Measurements from ENCODE around the gene SMYD2.

SMYD2 gene

DNA sequence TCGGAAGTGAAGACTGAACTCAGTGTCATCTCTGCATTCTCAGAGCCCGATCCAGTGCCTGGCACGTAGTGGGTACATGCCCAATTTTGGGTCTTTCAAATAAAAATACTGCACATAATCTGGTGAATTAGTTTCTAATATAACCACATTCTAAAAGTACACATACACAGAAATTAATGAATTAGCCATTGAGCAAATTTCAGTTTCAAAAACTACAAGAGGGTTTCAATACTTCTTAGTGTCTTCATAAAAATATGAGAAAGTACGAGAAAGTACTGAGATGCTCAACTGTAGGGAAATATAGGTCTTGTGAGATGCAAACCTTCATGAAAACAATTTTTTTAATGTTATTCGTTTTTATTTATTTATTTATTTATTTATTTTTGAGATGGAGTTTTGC, 86.9 kb downstream of the SMYD2 start:
- no peak overlapping the region for H3K4me3 ChIP-seq (ENCODE audit: low read depth, low read length)
- TF ChIP-seq, protein P1, sequence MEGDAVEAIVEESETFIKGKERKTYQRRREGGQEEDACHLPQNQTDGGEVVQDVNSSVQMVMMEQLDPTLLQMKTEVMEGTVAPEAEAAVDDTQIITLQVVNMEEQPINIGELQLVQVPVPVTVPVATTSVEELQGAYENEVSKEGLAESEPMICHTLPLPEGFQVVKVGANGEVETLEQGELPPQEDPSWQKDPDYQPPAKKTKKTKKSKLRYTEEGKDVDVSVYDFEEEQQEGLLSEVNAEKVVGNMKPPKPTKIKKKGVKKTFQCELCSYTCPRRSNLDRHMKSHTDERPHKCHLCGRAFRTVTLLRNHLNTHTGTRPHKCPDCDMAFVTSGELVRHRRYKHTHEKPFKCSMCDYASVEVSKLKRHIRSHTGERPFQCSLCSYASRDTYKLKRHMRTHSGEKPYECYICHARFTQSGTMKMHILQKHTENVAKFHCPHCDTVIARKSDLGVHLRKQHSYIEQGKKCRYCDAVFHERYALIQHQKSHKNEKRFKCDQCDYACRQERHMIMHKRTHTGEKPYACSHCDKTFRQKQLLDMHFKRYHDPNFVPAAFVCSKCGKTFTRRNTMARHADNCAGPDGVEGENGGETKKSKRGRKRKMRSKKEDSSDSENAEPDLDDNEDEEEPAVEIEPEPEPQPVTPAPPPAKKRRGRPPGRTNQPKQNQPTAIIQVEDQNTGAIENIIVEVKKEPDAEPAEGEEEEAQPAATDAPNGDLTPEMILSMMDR (conservative IDR thresholded peaks at IDR 0.05; ENCODE audit: low read depth, low read length) = no peak
- DNase-seq (ENCODE audit: low read depth) = no peak

DNA sequence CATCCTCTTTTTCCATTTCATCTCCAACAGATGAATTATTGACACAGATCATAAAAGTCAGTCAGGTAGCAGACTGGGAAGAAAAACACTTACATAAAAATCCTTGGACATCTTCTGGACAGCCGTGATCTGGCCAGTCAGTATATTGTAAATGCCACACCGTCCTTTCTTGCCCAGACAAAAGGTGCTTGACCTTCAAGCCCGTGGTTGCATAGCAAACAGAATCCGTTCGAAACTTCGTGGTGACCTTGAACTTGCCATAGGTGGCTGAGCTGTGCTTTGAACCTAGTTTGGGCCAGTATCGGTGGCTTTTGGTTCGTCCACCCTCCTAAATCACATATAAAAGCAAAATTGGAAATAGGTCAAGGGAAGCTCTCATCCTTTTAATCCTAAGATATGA, 88.4 kb downstream of the SMYD2 start:
- no peak overlapping the region for H3K4me3 ChIP-seq (ENCODE audit: low read depth, low read length)
- no peak for DNase-seq (ENCODE audit: low read depth)
- TF ChIP-seq, protein P1 (conservative IDR thresholded peaks at IDR 0.05; ENCODE audit: low read depth, low read length) = no peak

DNA sequence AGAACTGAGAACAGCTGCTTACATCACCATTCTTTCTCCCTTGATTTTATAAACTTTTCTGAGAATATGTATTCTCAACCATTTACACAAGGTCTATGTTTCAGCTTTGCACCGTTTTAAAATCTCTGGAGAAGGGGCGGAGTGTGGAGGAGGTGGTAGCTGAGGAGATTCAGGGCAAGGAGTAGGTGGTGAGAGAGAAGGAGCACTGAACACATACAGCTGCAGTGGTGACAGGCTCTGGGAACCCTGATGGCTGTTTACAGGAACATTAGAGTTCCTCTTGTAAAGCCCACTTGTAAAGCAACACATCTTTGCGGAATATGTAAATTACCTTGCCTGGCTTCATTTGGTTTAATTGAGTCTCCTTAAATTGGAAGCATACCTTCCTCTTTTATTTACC, 89.7 kb downstream of the SMYD2 start:
- H3K4me3 ChIP-seq (ENCODE audit: low read depth, low read length) = no peak overlapping the region
- DNase-seq (ENCODE audit: low read depth) = no peak
- TF ChIP-seq, protein P1 (conservative IDR thresholded peaks at IDR 0.05; ENCODE audit: low read depth, low read length) = no peak

DNA sequence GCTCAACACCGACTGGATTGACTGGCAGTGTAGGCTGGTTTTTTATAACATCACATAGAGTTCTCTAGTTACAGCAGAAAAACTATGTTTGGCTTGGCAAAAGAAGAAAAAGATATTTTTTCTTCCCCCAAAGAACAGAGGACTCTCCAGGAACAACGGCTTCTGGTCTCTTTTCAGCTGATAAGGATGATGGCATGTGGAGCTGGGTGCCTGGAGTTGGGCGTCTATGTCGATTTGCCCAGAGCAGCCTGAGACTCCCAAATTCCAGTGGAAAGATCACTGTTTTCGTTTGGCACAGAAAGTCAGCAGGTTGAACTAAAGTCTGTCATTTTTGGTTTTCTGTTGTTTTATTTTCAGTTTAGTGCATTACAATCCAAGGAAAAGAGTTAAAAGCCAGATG, 91.1 kb downstream of the SMYD2 start:
- no peak overlapping the region for H3K4me3 ChIP-seq (ENCODE audit: low read depth, low read length)
- peak; percentile 47 for DNase-seq (ENCODE audit: low read depth)
- TF ChIP-seq, protein P1 (conservative IDR thresholded peaks at IDR 0.05; ENCODE audit: low read depth, low read length) = no peak

DNA sequence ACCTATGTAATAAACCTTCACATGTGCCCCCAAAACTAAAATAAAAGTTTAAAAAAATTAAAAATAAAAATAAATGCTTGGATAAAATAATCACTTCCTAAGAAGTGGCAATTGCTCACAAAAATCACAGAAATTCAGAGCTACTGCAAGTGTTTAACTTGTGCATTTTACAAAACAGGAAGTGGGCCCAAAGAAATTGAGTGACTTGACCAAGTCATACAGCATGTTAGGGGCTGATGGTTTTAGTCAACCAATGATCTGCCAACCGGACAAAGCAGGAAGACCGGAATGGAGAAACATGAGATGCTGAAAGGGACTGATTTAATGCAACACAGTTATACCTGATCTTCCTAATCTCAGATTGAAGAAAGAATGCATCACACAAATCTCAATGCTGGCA, 96.5 kb downstream of the SMYD2 start:
- no peak overlapping the region for H3K4me3 ChIP-seq (ENCODE audit: low read depth, low read length)
- TF ChIP-seq, protein P1 (conservative IDR thresholded peaks at IDR 0.05; ENCODE audit: low read depth, low read length) = no peak
- no peak for DNase-seq (ENCODE audit: low read depth)

DNA sequence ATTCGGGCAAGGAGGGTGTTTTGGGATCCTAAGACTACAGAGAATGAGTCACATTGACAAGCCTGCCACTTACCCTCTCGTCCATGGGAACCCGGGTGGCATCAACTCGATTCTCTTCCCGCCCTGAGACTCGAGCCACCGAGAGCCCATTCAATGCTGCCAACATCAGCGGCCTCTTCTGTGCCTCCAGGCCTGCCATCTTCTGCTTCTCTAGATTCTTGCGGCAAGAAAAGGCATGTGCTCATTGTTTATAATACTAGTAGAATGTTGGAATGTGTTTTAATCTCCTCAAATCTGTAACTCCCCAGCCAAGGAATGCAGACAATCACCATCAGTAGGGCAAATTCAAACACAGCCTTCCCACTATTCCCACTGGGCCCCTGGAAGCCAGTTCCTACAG, 96.9 kb downstream of the SMYD2 start:
- DNase-seq (ENCODE audit: low read depth) = peak; percentile 74
- TF ChIP-seq, protein P1 (conservative IDR thresholded peaks at IDR 0.05; ENCODE audit: low read depth, low read length) = no peak
- H3K4me3 ChIP-seq (ENCODE audit: low read depth, low read length) = no peak overlapping the region

DNA sequence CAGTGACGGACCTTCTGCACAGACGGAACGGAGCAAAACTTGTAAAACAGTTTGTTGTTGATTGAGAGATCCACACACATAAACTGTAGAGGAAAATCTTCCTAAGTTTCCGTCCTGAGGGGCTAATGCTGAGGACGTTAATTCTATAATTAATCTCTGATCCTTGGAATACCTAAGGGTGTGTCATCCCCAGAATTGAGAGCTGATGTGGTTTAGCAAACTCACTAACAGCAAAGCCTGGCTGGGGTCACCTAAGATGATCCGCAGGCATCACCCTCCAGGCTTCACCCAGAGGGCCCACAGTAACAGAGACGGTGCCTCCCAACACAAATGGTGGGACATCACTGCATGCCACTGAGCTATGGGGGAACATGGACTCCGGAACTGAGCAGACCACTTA, 97.5 kb downstream of the SMYD2 start:
- no peak overlapping the region for H3K4me3 ChIP-seq (ENCODE audit: low read depth, low read length)
- TF ChIP-seq, protein P1 (conservative IDR thresholded peaks at IDR 0.05; ENCODE audit: low read depth, low read length) = no peak
- no peak for DNase-seq (ENCODE audit: low read depth)

Measured in choroid plexus epithelial cell (primary cell).